ENCODE results near the gene ADAT2. TPM values are rescaled to one million over a fixed set of nuclear protein-coding genes. Genes with fewer than 3 reads are reported as not detected.

The ADAT2 gene
- total RNA-seq, 2 experiments from 2014 or later, result 35.9 to 40.8 TPM

DNA sequence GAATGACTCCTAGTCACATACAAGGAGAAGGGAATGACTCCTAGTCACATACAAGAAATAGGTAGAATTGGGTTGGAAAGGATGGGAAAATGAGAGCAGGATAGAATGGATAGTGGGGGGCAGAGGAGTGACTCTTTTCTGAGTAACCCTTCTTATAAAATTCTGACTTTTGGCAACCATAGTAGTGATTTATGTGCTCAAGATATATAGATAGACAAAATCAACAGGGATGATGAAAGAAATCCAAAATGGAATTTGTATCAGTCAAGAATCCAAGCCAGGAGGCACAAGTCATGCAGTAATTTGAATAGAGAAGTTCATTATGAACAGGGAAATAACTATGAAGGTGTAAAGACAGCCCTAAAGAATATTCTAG, 41.7 kb downstream of the ADAT2 start:
- ATAC-seq (no peak), DNase-seq (no peak)
- H3K27ac Mint-ChIP-seq, result no peak overlapping the region
- CTCF ChIA-PET, result interaction anchor here (1.4 kb wide), 1 partner anchor 19 kb away, joined by 6 read pairs; no protein-coding TSS in a partner anchor
- intact Hi-C loops (cut with micrococcal nuclease), result no loop called here
- H3K4me3 Mint-ChIP-seq, result no peak overlapping the region
- POLR2A ChIA-PET, result no interaction called here
- TF ChIP-seq, protein P1, sequence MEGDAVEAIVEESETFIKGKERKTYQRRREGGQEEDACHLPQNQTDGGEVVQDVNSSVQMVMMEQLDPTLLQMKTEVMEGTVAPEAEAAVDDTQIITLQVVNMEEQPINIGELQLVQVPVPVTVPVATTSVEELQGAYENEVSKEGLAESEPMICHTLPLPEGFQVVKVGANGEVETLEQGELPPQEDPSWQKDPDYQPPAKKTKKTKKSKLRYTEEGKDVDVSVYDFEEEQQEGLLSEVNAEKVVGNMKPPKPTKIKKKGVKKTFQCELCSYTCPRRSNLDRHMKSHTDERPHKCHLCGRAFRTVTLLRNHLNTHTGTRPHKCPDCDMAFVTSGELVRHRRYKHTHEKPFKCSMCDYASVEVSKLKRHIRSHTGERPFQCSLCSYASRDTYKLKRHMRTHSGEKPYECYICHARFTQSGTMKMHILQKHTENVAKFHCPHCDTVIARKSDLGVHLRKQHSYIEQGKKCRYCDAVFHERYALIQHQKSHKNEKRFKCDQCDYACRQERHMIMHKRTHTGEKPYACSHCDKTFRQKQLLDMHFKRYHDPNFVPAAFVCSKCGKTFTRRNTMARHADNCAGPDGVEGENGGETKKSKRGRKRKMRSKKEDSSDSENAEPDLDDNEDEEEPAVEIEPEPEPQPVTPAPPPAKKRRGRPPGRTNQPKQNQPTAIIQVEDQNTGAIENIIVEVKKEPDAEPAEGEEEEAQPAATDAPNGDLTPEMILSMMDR (IDR thresholded peaks at IDR 0.05), result no peak
- H3K36me3 Mint-ChIP-seq (ENCODE audit: low read depth), result no peaks in the 10 kb centered on the region
- peaks cover 1% of the 10 kb centered on the region for H3K27me3 Mint-ChIP-seq
- peaks cover 2% of the 10 kb centered on the region for H3K4me1 Mint-ChIP-seq (ENCODE audit: low read depth)
- H3K9me3 Mint-ChIP-seq, result no peaks in the 10 kb centered on the region

DNA sequence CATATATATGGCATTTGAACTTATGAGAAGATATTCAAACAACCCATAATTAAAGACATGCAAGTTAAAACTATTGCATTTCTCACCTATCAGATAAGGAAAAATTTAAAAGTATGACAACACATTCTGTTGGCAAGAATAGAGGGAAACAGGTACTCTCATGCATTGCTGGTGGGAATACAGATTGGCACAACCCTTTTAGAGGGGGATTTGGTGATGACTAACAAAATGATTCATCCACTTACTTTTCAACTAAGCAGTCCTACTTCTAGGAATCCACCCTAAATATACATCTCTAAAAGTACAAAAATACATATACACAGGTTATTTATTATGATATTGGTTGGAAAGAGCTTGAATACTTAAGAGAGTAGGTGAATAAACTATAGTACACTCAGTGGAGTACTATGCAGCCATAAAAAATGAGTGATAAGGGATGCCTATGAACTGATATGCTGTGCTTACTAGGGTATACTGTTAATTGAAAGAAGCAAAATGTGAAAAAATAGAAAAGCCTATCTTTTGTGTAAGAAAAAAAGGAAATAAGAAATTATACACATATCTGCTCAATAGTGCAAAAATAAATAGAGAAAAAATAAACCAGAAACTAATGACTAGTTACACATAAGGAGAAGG, 42.2 kb downstream of the ADAT2 start:
- intact Hi-C loops (cut with micrococcal nuclease), result no loop called here
- Mint-ChIP-seq H3K9me3 (no peaks in the 10 kb centered on the region), H3K36me3 (ENCODE audit: low read depth) (no peaks in the 10 kb centered on the region), H3K27ac (no peak overlapping the region), H3K4me3 (no peak overlapping the region), H3K27me3 (peaks cover 1% of the 10 kb centered on the region), H3K4me1 (ENCODE audit: low read depth) (peaks cover under 1% of the 10 kb centered on the region)
- ChIA-PET POLR2A (no interaction called here), CTCF (no interaction called here)
- no peak for ATAC-seq
- TF ChIP-seq, protein P1 (IDR thresholded peaks at IDR 0.05), result no peak
- DNase-seq, result no peak

DNA sequence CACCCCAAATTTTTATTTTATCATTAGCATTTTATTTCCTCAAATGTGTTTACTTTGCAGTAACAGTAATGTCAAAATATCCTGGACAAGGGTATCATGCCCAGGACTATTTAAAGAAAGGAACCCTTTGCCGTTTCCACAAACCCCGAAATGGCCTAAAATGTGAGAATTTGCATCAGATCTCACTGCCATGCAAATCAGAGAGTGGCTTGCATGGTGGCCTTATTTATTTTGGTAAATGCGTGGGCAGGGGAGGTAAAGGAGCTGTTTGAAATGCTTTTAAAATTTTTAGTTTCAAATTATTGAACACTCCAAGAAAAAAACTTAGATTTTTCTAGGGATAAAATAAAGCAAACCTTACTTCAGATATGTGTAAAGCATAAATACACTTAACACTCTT, 43.8 kb downstream of the ADAT2 start:
- ATAC-seq, result no peak
- CTCF ChIA-PET, result no interaction called here
- TF ChIP-seq, protein P1 (IDR thresholded peaks at IDR 0.05), result no peak
- POLR2A ChIA-PET, result no interaction called here
- Mint-ChIP-seq H3K4me3 (no peak overlapping the region), H3K27me3 (peaks cover 1% of the 10 kb centered on the region), H3K9me3 (no peaks in the 10 kb centered on the region), H3K36me3 (ENCODE audit: low read depth) (no peaks in the 10 kb centered on the region), H3K27ac (no peak overlapping the region), H3K4me1 (ENCODE audit: low read depth) (peaks cover under 1% of the 10 kb centered on the region)
- no peak for DNase-seq
- intact Hi-C loops (cut with micrococcal nuclease), result no loop called here

DNA sequence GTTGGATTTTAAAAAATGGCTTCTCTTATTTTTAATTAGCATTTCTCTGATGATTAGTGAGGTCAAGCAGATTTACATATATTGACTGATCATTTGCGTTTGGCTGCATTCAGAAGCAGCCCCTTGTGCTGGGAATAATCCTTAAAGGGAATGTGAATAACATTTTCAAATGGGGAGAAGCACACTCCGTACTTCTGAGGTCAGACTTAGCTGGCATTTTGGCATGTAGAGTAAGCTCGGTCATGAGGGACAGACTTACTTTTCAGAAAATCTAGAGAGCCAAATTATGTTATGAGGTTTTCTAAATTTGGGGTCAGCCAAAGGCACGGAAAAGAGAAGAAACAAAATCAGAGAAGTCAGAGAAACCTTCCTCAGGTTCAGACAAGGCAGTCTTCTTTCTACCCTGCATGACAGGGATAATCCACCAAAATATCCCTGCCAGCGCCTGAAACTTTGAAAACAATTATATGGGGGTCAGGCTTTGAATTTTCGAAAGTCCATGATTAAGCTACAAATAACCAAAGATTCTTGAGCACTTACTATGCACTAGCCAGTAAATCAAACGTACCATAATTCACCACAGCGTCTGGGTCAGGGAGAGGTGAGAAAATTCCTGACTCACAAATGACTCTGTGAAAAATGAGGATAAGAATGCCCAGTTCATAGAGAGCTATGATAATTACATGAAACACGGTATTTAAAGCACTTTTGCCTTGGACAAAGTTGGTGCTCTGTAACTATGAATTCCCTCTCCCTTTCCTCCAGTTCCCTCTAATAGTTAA, 44.9 kb downstream of the ADAT2 start:
- ChIA-PET POLR2A (no interaction called here), CTCF (interaction anchor here (0.6 kb wide), 1 partner anchor 40 kb away, joined by 3 read pairs; no protein-coding TSS in a partner anchor)
- Mint-ChIP-seq H3K4me3 (no peak overlapping the region), H3K36me3 (ENCODE audit: low read depth) (no peaks in the 10 kb centered on the region), H3K9me3 (no peaks in the 10 kb centered on the region), H3K27ac (no peak overlapping the region), H3K4me1 (ENCODE audit: low read depth) (peaks cover 9% of the 10 kb centered on the region), H3K27me3 (peaks cover 1% of the 10 kb centered on the region)
- no peak for ATAC-seq
- TF ChIP-seq, protein P1 (IDR thresholded peaks at IDR 0.05), result no peak
- DNase-seq, result no peak
- intact Hi-C loops (cut with micrococcal nuclease), result no loop called here

DNA sequence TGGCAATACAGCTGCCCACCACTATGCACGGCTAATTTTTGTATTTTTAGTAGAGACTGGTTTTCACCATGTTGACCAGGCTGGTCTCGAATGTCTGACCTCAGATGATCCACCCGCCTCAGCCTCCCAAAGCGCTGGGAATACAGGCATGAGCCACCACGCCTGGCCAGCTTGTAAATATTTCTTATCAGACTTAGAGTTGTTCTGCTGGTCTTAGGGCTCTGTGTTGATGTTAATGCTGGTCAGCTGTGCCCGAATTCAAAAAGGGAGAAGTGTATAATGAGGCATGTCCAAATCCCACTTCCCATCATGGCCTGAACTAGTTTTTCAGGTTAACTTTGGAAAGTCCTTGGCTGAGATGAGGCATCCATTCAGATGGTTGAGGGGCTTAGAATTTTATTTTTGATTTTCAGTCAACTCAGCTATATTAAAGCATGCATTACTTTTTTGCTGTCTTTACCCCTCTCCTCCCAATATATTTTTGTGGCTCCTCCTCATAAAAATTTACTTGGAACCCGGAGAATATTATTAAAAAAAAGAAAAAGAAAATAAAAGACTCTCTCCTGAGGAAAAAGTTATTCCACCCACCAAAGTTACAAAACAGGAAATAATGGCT, 47.7 kb downstream of the ADAT2 start:
- Mint-ChIP-seq H3K4me3 (no peak overlapping the region), H3K36me3 (ENCODE audit: low read depth) (no peaks in the 10 kb centered on the region), H3K9me3 (no peaks in the 10 kb centered on the region), H3K4me1 (ENCODE audit: low read depth) (peaks cover 17% of the 10 kb centered on the region), H3K27me3 (peaks cover 1% of the 10 kb centered on the region), H3K27ac (no peak overlapping the region)
- TF ChIP-seq, protein P1 (IDR thresholded peaks at IDR 0.05), result no peak
- intact Hi-C loops (cut with micrococcal nuclease), result no loop called here
- ATAC-seq (no peak), DNase-seq (no peak)
- ChIA-PET POLR2A (no interaction called here), CTCF (interaction anchor here (1.5 kb wide), 1 partner anchor 25 kb away, joined by 6 read pairs; no protein-coding TSS in a partner anchor)

All from activated CD8-positive, alpha-beta T cell treated with anti-CD3 and anti-CD28 coated beads for 36 hours (primary cell).